ENCODE results near the gene CDH1. TPM values are rescaled to one million over a fixed set of nuclear protein-coding genes. Genes with fewer than 3 reads are reported as not detected.
"Not testable (repeated sequence)": the region's sequence is repeated elsewhere in the genome, so short reads cannot be mapped to it uniquely, and the experiment has no call there.

CDH1 gene
- 0.11 TPM in 1 of 2 replicates, not detected in the other for total RNA-seq
- 2.7 TPM for polyA plus RNA-seq (2012)

DNA sequence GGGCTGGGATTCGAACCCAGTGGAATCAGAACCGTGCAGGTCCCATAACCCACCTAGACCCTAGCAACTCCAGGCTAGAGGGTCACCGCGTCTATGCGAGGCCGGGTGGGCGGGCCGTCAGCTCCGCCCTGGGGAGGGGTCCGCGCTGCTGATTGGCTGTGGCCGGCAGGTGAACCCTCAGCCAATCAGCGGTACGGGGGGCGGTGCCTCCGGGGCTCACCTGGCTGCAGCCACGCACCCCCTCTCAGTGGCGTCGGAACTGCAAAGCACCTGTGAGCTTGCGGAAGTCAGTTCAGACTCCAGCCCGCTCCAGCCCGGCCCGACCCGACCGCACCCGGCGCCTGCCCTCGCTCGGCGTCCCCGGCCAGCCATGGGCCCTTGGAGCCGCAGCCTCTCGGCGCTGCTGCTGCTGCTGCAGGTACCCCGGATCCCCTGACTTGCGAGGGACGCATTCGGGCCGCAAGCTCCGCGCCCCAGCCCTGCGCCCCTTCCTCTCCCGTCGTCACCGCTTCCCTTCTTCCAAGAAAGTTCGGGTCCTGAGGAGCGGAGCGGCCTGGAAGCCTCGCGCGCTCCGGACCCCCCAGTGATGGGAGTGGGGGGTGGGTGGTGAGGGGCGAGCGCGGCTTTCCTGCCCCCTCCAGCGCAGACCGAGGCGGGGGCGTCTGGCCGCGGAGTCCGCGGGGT is at the start of gene CDH1:
Gene CDH1 (plus strand): TSS at position 247 of the 684 bp plus-strand sequence. CDS start 124 bp downstream, at position 371.
- no peak for DNase-seq (ENCODE audit: low read depth)

DNA sequence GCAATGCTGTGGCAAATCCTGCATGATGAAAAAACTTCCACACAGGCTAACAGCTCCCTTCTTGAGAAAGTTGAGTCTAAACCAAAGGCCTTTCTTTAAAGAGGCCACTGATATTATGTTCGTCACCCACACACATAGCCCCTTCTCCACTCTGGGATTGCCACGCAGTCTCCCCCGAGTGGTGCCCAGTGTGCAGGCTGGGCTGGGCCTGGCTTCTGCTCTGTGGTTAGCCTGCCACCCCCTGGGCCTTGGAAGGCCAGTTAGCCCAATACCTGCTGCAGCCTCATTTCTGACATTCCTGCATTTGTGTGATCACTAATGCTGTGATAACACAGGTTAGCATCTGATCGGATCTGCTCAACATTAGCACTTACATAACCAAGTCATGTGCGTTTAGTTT is 47.2 kb upstream of the CDH1 start:
- no peak for DNase-seq (ENCODE audit: low read depth)

DNA sequence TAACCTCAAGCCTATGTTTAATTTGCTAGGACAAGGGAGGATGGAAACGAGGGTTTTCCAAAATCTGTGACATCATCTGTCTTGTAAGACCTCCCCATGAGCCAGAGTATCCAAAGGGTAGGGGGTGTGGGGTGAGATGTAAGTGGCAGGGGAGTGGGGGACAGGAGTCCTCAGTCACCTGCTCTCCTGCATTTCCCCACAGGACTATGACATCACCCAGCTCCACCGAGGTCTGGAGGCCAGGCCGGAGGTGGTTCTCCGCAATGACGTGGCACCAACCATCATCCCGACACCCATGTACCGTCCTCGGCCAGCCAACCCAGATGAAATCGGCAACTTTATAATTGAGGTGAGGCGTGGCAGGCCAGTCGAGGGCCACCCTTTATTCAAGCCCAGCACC is 41.5 kb upstream of the CDH1 start:
- DNase-seq (ENCODE audit: low read depth) = no peak

DNA sequence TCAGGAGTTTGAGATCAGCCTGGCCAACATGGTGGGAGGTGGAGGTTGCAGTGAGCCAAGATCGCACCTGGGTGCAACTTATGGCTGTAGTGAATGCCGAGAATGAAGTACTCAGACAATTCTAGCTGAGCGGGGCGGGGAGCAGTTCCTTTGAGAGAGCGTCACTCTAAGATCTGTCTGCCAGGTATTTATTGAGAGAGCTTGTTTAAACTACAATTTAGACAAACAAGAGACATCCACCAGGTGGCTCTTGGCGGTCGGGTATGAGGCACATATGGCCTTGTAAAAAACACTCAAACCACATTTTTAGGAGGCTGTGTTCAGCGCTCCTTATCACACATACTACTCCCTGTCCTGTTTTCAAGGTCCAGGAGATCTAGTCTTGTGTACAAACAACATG is 40.6 kb upstream of the CDH1 start:
- no peak for DNase-seq (ENCODE audit: low read depth)

DNA sequence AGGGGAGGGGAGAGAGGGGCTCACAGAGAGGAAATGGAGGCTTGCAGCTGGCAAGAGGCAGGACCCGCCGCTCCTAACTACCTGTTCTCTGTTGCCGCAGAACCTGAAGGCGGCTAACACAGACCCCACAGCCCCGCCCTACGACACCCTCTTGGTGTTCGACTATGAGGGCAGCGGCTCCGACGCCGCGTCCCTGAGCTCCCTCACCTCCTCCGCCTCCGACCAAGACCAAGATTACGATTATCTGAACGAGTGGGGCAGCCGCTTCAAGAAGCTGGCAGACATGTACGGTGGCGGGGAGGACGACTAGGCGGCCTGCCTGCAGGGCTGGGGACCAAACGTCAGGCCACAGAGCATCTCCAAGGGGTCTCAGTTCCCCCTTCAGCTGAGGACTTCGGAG is 39.0 kb upstream of the CDH1 start:
- no peak for DNase-seq (ENCODE audit: low read depth)

DNA sequence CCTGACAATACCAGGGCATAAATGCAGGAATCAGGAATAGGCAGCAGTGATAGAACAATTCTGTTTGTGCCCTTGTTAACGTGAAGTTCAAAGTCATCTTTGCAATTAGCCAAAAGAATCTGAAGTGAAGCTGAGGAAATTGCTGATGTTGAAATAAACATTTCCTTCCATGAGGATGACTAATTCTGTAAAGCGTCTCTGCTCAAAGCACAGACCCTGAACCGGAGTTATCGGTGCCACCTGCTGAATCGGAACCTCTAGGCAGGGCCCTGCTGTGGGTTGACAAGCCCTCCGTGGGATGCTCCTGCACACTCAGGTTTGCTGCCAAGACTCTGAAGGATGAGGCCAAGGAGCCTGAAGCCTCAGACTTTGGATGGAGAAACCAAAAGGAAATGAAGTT is 37.0 kb upstream of the CDH1 start:
- DNase-seq (ENCODE audit: low read depth) = no peak

DNA sequence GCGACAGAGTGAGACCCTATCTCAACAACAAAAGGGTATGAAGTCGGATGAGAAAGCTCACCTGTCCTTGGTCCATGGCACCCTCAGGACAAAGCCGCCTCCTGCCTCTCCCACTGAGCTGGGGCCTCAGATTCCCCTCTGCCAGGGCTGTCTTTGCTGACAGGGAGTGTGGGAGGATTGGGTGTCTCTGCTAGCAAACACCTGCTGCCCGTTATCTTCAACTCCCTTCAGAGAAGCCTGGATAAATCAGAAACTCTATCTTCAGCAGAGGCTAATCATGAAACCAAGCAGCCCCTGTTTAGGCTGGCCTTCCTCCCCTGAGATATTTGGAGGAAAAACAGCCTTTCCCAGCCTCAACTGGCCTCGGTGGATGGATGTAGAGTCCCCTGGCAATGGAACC is 36.3 kb upstream of the CDH1 start:
- no peak for DNase-seq (ENCODE audit: low read depth)

DNA sequence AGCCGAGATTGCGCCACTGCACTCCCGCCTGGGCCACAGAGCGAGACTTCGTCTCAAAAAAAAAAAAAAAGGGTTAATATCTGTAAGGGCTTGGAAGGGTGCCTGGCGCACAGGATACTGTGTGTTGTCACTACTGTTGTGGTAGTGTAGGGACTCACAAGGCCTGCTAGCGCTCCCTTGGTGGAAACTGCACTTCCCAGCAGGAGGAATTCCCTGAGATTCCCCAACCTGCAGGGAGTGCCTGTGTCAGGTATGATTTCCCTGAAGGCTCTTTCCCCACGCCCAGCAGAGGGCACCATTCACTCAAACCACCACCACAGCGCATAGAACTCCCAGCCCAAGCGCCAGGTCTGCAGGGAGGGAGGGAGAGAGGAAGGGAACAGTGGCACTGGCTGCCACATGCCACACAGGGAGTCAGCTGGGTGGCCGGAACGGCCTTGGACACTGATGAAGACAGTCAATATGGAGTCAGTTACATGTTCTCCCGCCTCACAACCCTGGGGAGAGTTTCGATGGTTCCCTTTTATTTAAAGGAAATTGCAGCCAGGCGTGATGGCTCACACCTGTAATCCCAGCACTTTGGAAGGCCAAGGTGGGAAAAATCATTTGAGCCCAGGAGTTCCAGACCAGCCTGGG is 32.7 kb upstream of the CDH1 start:
- DNase-seq (ENCODE audit: low read depth) = peak; percentile 83

DNA sequence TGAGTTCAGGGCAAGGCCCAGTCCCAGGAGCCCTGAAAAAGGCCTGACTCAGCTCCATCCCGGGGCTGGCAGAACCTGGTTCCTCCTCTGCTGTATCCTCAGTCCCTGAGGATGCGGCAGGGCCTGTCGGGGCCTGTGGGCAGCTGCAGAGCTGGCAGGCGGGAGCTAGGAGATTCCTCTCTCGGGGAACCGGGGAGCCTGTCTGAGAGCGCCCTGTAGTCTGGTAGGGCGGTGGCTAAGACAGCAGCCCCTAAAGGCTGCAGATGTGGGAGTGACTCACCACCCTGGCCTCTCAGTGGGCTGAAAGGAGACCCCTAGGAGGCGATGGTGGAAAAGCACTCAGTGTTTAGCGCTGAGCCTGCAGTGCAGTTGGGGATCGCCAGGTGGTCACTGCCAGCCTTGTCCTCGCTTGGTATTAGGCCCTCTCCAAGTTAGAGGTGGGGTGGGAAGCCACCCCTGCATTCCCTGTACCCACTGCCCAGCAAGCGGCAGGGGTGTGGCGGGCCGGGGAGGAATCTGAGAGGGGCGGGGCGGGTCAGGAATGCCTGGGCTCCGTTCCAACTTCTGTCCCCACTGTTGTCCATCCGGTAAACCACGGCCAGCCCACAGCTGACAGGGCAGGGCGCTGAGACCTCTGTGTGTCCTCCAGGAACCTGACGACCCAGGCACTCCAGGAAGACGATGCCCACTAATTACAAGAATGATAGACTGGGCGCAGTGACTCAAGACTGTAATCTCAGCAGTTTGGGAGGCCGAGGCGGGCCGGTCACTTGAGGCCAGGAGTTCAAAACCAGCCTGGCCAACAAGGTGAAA is 29.5 kb upstream of the CDH1 start:
- DNase-seq (ENCODE audit: low read depth) = peak; percentile 97

DNA sequence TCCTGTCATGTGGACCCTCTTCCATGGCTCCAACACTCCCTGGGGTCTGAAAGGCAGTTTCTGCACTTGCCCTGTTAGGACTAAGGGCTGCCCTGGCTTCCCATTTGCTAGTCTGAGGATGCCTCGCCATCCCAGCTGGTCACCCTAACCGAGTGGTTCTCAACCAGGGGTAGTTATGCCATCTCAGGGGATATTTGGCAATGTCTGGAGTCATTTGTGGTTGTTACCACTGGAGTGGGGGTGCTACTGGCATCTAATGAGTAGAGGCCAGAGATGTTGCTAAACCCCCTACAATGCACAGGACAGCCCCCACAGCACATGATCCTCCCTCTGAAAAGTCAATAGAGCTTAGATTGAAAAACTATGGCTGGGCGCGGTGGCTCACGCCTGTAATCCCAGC is 26.9 kb upstream of the CDH1 start:
- DNase-seq (ENCODE audit: low read depth) = no peak

DNA sequence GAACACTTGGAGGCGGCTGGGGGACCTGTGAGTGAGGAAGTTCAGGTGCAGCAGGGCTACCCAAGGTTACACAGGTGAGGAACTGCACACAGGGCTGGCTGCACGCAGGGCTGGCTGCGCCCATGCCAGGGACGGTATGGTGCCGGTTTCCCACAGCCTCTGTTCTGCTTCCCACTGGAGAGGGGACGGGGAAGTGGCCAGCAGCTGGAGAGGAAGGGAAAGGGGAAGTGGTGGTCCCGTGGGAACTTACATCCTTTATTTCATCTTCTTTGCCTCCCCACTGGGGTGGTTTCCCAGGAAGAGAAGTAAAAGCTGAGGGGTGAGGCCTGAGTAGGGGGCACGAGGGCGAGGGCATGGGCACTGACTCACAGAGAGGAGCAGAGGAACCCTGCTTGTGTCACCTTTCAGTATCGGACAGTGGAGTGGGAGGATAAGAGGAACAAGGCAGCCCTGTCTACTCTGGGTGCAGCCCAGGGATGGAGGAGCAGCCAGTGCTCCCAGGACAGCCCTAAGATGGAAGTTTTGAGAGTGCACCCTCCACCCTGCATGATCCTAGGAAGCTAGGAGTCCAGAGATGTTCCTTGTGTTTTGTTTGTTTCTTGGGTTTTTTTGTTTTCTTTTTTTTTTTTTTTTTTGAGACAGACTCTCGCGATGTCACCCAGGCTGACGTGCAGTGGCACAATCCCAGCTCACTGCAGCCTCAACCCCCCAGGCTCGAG is 25.5 kb upstream of the CDH1 start:
- DNase-seq (ENCODE audit: low read depth) = no peak

DNA sequence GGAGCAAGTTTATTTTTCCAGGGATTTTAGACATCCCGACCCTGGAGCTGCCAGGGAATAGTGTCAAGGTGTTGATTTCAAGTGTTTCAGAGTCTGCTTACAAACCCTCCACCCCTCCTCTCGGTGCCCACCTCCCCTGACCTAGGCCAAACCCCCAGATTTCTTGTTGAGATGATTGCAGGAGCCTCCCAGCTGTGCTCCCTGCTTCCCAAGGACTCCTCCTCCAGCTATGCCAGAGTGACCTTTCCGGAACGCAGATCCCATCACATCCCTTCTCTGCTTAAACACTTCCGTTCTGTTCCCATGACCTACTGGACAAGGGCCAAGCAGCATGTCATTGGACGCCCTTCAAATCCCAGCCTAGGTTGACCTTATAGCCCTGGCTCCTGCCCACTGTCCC is 23.7 kb upstream of the CDH1 start:
- DNase-seq (ENCODE audit: low read depth) = no peak

DNA sequence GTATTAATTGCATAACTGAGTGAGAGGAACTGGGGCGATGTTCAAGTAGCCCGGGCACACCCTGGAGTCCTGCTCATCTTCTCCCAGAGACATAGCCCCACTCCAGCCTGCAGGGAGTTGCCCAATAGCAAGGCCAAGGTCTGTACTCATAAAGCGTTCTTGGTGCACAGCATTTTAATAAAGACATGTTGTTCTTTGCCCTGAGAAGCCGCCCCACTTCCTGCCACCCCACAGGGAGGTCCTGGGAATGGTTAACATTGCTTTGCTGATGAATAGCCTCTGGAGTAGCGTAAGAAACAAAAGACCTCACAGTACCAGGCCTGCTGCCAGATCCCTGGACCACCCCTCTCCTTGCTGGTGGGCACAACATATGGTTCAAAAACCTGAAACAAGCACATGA is 21.6 kb upstream of the CDH1 start:
- no peak for DNase-seq (ENCODE audit: low read depth)

DNA sequence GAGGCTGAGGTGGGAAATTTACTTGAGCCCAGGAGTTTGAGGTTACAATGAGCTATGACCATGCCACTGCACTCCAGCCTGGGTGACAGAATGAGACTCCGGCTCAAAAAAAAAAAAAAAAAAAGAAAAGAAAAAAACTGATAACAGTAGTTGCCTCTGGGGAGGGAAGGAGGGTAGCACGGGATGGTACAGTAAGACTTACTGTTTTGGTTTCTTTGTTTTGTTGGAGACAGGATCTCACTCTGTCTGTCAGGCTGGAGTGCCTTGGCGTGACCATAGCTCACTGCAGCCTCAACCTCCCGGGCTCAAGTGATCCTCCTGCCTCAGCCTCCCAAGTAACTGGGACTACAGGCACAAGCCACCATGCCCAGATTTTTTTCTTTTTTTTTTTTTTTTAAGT is 20.6 kb upstream of the CDH1 start:
- DNase-seq (ENCODE audit: low read depth) = not testable (repeated sequence)

DNA sequence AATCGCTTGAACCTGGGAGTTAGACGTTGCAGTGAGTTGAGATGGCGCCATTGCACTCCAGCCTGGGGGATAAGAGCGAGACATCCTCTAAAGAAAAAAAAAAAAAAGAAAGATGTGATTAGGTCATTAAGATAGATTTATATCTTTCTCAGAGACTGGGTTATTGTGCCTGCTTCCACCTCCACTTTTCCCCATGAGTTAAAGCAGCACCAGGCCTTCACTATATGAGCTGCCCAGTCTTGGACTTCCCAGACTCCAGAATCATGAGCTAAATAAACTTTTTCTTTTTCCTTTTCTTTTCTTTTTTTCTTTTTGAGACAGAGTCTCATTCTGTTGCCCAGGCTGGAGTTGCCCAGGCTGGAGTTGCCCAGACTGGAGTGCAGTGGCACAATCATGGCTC is 19.4 kb upstream of the CDH1 start:
- no peak for DNase-seq (ENCODE audit: low read depth)

DNA sequence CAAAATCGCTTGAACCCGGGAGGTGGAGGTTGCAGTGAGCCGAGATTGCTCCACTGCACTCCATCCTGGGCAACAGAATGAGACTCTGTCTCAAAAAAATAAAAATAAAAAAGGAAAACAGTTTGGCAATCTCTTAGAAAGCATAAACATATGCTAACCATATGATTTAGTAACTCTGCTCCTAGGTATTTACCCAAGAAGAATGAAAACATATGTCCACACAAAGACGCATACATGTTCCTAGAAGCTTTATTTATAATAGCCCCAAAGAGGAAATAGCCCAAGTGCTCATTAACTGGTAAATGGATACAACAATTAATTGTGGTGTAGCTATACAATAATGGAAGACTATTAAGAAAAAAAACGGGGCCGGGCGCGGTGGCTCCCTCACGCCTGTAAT is 18.5 kb upstream of the CDH1 start:
- no peak for DNase-seq (ENCODE audit: low read depth)

DNA sequence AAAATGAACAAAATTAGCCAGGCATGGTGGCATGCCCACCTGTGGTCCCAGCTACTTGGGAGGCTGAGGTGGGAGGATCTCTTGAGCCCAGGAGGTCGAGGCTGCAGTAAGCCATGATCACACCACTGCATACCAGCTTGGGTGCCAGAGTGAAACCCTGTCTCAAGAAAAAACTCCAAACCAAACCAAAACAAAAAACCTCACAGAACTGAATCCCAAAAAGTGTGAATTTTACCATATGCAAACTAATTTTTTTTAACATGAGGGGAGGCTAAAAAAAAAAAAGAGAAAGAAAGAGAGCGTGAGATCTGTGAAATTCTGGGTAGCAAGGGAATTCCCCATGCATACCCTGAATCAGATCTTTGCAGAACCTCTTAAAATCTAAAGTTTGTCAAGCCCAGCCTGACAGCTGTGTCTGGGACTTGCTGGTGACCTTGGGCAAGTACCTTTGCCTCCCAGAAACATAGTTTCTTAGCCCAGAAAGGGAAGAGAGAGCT is 17.1 kb upstream of the CDH1 start:
- no peak for DNase-seq (ENCODE audit: low read depth)

DNA sequence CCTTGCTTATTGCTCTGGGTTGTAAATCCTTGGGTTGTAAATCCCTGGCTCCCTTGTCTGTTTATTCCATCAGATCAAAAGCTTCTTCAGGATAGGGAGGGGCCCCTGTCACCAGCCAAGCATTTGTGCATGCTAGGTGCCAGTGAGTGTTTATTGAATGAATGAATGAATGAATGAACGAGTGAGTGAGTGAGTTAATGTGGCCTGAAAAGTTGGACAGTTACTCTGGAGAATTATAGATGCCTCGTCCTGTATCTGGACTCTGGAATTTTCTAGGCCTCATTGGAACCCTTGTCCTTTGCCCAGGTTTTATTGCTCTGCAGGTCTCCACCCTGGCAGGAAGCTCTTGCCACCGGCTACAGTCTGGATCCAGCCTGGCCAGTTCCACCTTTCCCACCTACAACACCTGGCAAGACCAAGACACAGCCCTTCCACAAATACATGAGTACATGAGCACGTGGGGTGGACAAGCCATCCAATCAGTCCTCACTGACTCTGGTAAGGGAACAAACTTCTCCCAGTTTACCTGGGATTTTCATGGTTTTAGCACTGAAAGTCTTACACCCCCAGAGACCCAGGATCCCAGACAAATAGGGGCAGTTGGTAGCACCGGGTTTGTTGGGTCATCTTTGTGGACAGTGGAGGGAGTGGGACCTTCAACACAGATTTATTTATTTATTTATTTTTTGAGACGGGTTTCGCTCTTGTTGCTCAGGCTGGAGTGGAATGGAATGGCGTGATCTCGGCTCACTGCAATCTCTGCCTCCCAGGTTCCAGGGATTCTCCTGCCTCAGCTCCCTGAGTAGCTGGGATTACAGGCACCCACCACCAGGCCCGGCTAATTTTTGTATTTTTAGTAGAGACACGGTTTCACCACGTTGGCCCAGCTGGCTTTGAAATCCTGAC is 14.7 kb upstream of the CDH1 start:
- DNase-seq (ENCODE audit: low read depth) = no peak

DNA sequence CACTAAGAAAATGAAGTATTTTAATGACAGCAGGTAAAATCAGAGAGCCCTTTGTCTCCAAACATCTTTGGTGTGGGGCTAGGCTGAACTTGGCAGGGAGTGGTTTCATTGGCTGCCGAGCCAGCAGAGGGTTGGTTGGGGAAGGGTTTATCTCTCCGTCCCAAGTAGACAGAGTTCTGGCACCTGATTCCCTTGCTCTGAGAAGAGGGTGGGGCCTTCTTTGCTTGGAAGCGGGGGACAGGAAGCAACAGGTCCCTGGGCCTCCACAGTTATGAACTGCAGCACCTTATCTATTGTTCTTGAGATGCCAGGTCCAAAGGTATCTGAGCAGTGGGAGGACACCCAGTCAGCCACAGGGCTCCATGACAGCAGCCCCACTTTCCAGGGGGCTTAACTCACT is 12.3 kb upstream of the CDH1 start:
- no peak for DNase-seq (ENCODE audit: low read depth)

DNA sequence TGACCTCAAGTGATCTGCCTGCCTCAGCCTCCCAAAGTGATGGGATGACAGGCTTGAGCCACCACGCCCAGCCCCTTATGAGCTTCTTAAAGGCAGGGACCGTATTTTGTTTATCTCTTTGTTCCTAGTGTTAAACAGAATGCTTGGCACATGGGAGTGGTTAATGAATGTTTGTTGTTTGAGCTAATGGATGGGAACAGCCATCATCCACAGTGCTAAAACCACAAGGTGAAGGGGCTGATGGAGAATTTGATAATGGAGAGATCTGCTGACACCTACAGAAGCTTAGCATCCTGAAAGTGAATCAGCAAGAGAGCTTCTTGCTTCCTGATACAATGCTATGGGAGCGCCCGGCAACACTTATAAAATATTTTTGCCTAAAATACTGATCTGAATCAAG is 8.6 kb upstream of the CDH1 start:
- no peak for DNase-seq (ENCODE audit: low read depth)

DNA sequence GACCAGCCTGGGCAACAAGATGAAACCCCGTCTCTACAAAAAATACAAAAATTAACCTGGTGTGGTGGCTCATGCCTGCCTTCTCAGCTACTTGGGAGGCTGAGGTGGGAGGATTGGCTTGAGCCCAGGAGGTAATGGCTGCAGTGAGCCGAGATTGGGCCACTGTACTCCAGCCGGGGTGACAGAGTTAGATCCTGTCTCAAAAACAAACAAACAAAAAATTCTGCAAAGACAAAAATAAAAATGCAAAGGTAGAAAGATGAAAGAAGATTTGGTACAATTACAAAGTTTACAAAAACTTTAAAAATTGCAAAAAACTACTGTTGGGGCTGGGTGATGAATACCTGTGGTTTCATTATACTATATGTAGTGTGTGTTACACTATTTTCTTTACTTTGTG is 5.5 kb upstream of the CDH1 start:
- DNase-seq (ENCODE audit: low read depth) = no peak

All from myocyte (in vitro differentiated cells).